Right ventricle myocardium superior (tissue), 1 donor: ENCODE data around the gene HNRNPA3. TPM values are rescaled to one million over a fixed set of nuclear protein-coding genes. Genes with fewer than 3 reads are reported as not detected.
"Not testable (repeated sequence)": the region's sequence is repeated elsewhere in the genome, so short reads cannot be mapped to it uniquely, and the experiment has no call there.

Source experiments
- ATAC-seq: fragments of 200-7000 bp; cut with Tn5 transposase; one replicate; pipeline ENCODE4 v1.9.1; 2020; ENCODE audit warnings: mild to moderate bottlenecking; ENCODE audit not compliant: poor library complexity
- DNase-seq: peaks from one replicate; pipeline ENCODE4 v3.0.0-alpha.2; 2020
- intact Hi-C: fragments of 100-400 bp; cut with DNase I; formaldehyde crosslinking; loops from one replicate; pipeline ENCODE4 v1.11.2; 2022
- long read RNA-seq: library from polyadenylated mRNA; unstranded; transcript quantifications from one replicate; pipeline ENCODE4 v2.0.0, GENCODE V29; 2021
- total RNA-seq: library from RNA; stranded (reverse); fragmentation: NEBNext Ultra II Directional; extraction: Animal tissue kit (Norgen Biotek cat#: 25700); gene quantifications from one replicate; pipeline ENCODE4 v1.2.1, GENCODE V29; 2021
- donor health status: DM: no; HTN: yes; CAD: no; lungs with severe emphysema.

The HNRNPA3 gene
- 64.5 TPM for total RNA-seq
- long read RNA-seq, full-length matches to known transcripts = 16 of 27 reads
- long read RNA-seq, partial matches to known transcripts = 1 of 27 reads
- long read RNA-seq, other reads (novel, unspliced or antisense) = 10 of 27 reads

DNA sequence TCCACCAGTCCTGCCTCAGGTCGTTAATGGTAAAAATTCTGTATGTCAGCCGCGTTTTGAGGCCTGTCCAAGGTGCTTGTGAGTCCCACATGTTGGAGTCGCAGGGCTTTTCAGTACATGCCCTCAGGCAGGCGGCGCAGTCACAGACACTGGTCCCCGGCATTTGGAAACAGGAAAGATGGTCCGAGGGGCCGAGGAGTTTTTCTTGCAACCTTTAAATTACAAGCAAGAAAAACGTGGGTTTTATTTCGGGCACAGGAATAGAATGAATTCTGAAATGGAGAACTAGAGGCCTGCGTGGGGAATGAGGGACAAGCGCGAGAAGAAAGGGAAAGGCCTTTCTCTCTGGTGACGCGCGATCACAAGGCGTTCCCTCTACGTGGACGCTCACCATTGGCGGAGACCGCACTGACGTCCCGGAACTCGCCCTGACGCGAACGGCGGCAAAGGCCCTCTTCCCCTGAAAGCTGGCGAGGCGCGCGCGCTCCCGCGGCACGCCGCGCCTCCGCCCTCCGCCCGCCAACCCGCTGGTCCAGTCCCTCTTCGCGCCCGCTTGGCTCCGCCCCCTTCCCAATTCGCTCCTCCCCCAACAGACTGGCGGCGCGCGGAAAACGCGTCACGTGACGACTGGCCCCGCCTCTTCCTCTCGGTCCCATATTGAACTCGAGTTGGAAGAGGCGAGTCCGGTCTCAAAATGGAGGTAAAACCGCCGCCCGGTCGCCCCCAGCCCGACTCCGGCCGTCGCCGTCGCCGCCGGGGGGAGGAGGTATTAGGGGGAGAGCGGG is at the start of gene HNRNPA3:
Gene HNRNPA3, plus strand, starts transcription at position 689 of the 785 bp plus-strand sequence. Its CDS starts 6 bp downstream, at position 695.
- peak; percentile 95 for ATAC-seq
- peak; percentile 100 for DNase-seq
- intact Hi-C loops = loop anchor here (1.0 to 2.0 kb wide), 2 partner anchors 47 to 51 kb away; no protein-coding TSS in a partner anchor

DNA sequence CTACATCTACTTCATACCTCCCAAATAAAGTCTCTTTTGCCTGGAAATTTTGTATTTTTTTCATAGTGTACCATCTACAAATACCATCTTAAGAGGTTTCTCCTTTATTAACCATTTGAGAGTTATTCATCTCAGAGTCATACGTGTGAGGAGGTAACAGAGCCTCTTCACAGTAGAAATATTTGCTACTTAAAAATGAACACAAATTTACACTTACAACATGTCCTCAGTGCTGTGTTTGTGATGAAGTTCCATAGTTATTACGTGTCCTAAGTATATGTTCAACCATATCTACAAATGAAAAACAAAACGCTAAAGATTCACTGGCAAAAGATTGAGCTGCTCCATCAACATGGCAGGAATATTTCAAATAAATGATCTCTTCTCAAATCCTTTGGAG is 48.5 kb upstream of the HNRNPA3 start:
- intact Hi-C loops = loop anchor here (2.0 to 10.0 kb wide), 5 partner anchors 49 to 601 kb away; partner anchors contain the start of gene HNRNPA3
- no peak for ATAC-seq
- DNase-seq = no peak

DNA sequence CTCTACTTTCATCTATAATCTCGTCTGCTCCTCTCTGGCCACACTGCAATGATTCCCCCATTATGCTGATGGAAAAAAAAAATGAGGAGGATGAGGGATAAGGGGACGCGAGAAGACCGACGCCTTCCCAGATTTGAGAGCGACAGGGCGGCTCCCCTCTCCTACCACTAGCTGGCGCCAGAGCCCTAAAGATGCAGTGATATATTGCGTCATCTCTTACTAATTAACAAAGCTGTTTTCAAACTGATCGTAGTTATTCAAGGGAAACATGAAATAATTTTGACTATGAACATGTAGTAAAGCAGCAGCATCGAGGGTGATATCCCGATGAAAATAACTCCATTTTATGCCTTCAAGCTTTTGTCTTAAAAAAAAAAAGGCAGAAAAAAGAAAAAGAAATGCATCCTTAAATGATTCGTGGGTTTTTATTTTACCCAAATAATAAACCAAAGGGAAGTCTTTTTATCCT is 48.0 kb upstream of the HNRNPA3 start:
- DNase-seq (peak; percentile 90), ATAC-seq (peak; percentile 96)
- intact Hi-C loops = loop anchor here (2.0 to 10.0 kb wide), 5 partner anchors 48 to 600 kb away; partner anchors contain the start of gene HNRNPA3

DNA sequence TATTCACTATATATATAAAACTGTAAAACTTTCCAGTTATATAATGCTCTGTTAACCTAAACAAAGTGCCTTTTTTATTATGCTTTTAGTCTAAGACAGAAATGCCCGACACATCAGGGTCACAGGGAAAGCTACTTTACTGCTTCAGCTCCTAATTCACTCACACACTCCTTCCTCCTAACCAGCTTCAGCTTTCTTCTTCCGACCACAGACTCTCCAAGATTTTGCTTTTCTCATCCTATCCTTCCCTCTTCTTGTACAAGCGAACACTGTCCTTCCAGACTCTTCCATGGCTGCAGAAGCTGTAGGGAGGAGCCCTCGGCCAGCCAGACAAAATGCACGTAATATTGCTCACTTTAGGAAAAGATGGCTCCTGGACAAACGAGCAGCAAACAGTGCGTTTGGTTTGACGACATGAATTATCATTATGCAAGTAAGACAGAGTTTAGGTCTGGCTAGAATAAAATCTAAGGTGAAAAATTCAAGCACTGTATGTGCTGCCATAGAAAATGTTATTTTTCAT is 47.5 kb upstream of the HNRNPA3 start:
- intact Hi-C loops = loop anchor here (2.0 to 10.0 kb wide), 5 partner anchors 48 to 600 kb away; partner anchors contain the start of gene HNRNPA3
- DNase-seq (peak; percentile 52), ATAC-seq (peak; percentile 81)

DNA sequence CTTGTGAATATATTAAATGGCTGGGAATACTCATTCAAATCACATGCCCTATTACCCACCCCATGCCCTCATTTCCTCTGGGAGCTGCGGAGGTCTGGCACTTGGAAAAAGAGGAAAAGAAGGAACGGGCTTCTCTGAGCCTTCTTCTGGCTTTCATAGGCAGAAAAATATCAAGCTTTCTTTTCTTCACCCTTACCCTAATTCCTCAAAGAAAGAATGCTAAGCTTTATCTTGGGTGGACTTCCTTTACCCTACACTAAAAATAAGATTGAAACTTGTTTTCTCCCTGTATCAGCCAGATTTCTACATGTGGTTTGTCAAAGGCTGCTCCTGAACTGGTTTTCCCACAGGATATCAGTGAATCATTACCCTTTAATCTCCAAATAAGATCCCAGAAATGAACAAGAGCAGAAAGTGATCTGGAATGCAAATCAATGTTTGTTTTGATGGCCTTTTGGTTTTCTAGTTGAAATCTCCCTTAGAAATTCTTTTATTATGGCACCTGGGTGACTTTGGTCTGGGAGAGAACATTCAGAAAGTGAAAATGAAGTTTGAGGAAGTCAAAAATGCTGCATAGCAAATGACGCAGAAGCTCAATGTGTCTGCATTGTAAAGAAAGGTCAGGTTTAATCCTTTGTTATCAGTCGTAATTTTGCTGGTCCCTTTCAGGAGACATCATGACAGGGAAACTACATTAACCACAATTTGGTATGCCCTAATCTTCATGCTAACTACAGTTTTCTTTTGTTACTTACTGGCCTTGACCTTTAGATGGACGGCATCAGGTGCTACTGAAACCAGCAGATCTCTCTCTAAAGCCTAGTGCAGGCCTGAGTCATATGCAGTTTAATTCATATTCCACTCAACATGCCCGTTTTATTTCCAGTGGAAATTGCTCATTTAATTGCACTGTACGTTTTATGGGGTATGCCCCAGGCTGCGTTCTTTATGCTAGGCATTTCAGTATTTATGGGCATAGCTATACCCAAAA is 46.6 kb upstream of the HNRNPA3 start:
- intact Hi-C loops = loop anchor here (2.0 to 10.0 kb wide), 5 partner anchors 47 to 599 kb away; partner anchors contain the start of gene HNRNPA3
- DNase-seq (no peak), ATAC-seq (peak; percentile 30)

DNA sequence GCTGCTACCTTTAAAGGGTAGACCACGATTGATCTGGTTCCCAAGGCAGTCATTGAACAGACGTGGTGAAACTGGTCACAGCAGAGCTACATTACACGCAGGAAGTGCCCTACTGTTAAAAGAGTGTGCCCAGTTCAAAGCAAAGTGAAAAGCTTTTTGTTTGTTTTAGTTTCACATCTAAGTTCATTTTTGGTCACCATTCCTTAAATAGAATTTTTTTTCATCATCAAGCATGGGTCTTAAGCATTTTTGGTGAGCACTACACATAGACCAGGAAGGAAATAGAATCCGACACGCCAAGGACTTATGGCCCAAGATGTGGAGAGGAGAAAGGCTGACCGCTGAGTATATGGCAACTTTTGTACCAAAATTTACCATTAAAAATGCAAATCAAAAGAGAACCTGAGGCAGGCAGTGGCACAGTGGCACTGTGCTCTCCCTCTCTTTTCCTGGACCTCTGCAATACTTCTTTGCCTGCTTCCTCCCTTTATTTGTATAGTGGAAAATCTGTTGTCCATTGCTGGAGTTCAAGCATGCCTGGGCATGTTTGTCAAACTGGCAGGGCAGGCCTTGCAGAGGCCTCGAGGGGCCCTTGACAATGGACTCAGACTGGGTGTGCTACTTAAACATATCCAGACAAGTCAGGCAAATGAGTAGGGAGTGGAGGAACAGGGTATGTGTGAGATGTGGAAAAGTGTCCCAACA is 42.6 kb upstream of the HNRNPA3 start:
- intact Hi-C loops = loop anchor here (10.0 kb wide), 2 partner anchors 125 to 595 kb away; no protein-coding TSS in a partner anchor

DNA sequence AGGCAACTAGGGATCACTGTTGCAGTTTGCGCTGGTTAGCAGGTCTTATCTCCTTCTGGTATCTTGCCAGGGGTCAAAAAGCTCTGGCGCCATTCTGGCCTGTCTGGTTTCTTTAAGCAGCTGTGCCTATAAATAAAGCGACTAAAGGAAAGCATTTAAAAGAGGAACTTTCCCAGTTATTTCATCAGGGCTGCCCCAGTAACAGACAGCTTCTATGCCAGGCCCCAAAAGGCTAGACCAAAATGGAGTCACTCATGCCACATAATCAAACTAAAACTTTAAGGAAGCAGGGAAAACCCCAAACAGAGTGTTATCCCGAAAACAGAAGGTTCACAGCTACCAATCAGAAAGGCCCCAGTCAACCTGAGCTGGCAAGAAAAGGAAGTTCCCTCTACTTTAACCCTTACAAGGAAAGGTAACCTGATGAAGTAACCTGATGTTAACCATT is 41.2 kb upstream of the HNRNPA3 start:
- intact Hi-C loops = no loop called here
- DNase-seq = no peak
- ATAC-seq = peak; percentile 39

More for the DNA sequence above, 42.6 kb upstream of the HNRNPA3 start:
- ATAC-seq (no peak), DNase-seq (no peak)

DNA sequence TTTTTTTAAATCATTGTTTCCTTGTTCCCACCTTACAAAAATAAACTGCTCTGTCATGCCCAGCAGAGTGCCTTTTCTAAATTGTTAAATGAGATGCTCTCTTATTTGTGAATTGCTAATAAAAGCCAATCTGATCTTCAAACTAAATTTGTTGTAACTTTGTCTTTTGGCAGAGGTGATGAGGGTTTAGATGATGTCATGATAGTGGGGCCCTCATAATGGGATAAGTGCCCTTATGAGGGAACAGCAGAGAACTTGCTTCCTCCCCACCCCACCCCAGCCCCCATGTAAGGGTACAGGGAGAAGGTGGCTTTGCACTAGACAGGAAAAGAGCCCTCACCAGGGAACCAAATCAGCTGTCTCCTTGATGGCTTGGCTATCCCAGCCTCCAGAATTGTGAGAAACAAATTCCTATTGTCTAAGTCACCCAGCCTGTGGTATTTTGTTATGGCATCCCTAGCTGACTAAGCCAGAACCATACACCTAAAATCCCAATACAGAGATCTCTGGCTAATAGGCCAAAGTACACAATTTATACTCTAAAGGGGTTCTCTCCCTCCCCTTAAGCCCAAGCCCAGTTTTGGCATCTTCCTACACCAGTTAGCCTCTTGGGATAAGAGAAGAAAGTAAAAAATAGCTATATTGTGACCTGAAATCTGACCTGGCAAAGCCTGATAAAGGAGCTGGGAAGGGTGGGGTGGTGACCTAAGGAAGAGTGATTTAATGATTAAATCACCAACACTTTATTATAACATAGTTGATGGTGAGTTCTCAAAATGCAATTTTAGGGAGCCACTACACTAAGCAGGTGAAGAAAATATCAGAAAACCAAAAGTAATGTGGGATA is 40.3 kb upstream of the HNRNPA3 start:
- DNase-seq = no peak
- no peak for ATAC-seq
- intact Hi-C loops = no loop called here

DNA sequence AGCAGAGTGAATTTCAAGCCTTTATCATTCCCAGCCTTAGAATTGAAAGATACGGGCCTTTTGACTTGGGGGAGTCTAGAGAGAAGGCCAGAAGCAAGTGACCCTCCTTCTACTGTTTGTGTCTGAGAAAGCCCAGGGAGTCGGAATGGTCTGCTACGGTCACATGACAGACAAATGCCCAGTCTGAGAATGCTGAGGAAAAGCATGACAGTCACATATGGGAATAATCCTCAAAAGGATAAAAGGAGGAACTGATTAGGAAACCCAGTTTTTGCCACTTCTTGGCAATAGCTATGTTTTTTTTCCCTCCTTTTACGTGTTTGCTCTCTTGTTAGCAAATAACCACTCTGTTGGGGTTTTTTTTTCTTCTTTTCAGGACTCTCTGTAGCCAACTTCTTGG is 38.1 kb upstream of the HNRNPA3 start:
- DNase-seq = no peak
- ATAC-seq = peak; percentile 27
- intact Hi-C loops = no loop called here

DNA sequence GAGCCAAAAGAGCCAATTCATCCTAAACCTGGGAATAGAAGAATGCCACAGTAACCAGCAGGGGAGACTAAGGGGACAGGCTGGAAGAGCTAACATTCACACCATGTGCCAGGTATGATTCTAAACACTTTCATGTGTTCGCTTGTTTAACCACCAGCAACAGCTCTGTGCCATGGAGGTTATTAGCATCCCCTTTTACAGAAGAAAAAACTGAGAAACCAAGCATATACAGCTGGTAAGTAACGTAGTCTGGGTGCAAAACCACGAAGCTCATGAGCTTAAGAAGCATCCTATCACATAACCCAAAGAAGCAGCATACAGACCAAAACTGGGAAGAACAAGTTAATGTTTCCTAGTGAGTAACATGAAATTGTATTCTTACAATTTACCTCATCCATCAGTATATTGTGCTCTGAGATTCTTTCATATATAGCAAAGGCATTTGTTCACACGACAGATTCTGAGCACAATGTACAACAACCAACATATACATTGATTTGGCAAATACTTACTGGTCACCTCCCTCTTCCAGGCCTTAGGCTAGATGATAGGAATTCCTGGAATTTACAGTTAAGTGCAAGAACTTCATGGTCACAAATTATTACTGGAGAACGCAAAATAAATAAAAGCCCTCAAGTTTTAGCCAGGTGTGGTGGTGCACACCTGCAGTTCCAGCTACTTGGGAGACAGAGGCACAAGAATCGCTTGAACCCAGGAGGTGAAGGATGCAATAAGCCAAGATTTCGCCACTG is 36.5 kb upstream of the HNRNPA3 start:
- ATAC-seq (no peak), DNase-seq (no peak)
- intact Hi-C loops = no loop called here

DNA sequence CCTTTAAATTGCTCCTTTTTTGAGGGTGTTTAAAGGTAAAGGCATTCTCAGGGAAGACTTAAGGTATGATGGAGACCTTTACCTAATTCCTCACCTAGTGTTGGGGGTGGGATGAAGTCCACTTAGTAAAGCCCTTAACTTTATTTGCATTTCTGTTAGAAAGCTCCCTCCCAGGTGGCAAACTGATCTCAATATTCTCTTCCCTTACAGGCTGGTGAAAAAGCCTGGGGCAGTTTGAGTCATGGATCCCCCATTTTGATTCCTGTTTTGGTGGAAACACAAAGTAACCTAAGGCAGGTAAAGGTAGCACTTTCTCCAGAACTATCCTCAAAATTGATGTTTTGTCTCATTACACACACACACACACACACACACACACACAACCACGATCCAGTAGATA is 33.8 kb upstream of the HNRNPA3 start:
- DNase-seq (no peak), ATAC-seq (no peak)
- intact Hi-C loops = no loop called here

DNA sequence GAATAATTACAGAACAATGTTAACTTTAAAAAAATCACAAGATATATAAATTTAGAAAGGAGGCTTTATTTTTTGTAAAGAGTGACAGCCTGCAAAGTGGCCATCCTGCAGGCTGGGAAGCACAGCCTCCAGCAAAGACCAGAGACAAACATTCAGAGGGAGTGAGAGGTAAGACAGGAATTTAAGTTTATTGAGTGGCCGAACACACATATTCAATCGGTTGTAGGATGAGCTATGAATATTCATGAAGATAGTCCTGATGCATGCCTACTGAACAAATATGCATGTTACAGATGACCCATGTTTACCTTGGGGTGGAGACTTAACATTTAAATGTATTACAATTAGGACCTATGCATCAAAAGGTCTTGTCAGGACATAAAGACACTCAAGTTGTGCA is 33.4 kb upstream of the HNRNPA3 start:
- no peak for ATAC-seq

DNA sequence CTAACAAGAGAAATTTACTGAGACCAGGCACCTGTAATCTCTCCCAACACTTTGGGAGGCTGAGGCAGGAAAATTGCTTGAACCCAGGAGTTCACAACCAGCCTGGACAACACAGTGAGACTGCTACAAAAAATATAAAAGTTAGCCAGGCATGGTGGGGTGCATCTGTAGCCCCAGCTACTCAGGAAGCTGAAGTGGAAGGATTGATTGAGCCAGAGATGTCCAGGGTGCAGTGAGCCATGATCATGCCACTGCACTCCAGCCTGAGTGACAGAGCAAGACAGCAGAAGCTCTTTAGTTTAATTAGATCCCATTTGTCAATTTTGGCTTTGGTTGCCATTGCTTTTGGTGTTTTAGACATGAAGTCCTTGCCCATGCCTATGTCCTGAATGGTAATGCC is 32.9 kb upstream of the HNRNPA3 start:
- ATAC-seq, intact Hi-C loops, DNase-seq: not testable (repeated sequence)

More for the DNA sequence above, 33.4 kb upstream of the HNRNPA3 start:
- intact Hi-C loops = no loop called here
- DNase-seq = no peak

DNA sequence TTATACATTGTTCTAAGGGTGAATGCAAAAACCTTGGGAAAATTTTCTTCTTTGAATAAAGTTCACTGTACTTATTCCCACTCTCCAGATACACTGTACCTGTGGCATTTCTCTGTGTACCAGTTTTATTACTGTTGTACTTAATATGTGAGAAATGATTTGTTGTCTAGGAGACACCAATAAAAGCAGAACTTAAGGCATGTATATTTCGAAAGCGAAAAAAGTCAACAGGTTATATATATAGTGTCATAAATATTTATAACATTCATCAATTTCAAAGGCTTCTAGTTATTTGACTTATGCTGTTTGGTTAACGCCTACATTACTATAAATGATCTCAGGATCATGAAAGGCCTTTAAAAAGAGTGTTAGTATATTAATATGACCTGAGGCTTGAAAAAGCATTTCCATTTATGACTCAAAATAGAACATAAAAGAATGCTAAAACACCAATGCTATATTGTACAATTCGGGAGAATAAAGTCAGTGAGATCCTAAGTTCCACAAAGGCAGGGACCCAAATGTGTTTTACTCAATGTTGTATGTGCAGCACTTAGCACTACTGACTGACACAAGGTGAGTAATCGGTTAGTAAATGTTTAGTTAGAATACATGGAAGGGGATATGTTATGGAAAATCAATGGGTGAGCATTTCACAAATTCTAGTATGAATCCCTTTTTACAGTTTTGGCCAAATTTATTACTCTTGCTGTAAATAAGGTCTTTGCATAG is 32.2 kb upstream of the HNRNPA3 start:
- intact Hi-C loops = no loop called here
- ATAC-seq = no peak
- DNase-seq = no peak

DNA sequence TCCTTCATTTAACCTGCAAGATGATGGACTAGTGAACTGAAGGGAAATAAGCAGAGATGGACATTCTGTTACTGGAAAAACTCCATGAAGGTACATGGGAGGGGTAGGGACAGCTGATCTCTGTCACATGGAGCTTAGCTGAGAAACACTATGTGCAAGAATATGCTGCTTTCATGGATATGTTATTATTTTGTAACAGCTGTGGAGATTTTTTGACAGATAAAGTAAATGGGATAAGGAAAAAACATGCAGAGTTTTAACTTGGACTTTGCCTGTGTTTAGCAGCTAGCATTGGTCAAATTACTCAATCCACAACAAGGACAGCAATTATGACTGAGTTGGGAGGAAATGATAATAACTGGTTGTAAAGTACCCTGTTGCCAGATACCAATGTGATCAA is 28.7 kb upstream of the HNRNPA3 start:
- DNase-seq = no peak
- intact Hi-C loops = no loop called here
- no peak for ATAC-seq

DNA sequence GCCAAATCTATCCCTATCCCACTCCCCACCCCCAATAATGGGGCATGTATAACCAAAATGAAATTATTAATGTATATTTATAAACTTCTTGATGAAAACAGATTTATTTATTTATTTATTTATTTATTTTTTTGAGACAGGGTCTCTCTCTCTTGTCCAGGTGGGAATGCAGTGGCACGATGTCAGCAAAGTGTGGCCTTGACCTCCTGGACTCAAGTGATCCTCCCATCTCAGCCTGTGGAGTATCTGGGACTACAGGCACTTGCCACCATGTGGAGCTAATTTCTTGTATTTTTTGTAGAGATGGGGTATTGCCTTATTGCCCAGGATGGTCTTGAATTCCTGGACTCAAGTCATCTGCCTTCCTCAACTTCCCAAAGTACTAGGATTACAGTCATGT is 28.0 kb upstream of the HNRNPA3 start:
- DNase-seq (no peak), ATAC-seq (no peak)
- intact Hi-C loops = no loop called here
